ENCODE data around the gene PEX13.

PEX13 gene

DNA sequence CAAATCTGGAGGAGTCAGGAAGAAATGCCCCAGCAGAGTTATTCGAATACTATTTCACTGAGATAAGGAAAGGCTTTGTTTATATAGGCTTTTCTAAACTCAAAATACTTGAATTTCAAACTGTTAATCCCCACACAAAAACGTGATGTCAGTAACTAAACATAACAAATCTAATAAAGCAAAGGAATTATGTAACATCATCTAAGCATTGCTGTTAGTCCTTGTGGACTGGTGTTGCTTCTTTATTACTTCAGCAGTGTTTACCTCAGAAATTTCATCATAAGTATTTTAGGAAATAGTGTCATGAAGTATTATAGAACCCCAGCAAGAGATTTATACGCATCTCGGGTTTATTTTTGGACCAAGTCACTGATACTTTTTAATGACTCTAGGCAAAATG is 28.5 kb downstream of the PEX13 start (continued):
- TF ChIP-seq ZNF138 (tag by site-specific recombination; IDR thresholded peaks at IDR 0.05; ENCODE audit: borderline replicate concordance), result no peak
- TF ChIP-seq ZNF596 (tag by site-specific recombination; IDR thresholded peaks at IDR 0.05), result no peak
- TF ChIP-seq, protein P1, sequence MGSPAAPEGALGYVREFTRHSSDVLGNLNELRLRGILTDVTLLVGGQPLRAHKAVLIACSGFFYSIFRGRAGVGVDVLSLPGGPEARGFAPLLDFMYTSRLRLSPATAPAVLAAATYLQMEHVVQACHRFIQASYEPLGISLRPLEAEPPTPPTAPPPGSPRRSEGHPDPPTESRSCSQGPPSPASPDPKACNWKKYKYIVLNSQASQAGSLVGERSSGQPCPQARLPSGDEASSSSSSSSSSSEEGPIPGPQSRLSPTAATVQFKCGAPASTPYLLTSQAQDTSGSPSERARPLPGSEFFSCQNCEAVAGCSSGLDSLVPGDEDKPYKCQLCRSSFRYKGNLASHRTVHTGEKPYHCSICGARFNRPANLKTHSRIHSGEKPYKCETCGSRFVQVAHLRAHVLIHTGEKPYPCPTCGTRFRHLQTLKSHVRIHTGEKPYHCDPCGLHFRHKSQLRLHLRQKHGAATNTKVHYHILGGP (tag by site-specific recombination; IDR thresholded peaks at IDR 0.05), result peak; percentile 50; the same call in 1 of the 2 replicates
- TF ChIP-seq ZNF274 (IDR thresholded peaks at IDR 0.05; ENCODE audit: low read length), result no peak
- TF ChIP-seq ZNF274 (tag by site-specific recombination; IDR thresholded peaks at IDR 0.05; ENCODE audit: borderline replicate concordance), result no peak
- TF ChIP-seq ZNF518A (tag by site-specific recombination; conservative IDR thresholded peaks at IDR 0.05; ENCODE audit: low read depth), result no peak
- TF ChIP-seq ZNF571 (tag by site-specific recombination; IDR thresholded peaks at IDR 0.05), result no peak
- 0 out of 2 replicates have a peak, but pooled peaks have one; percentile 41 for TF ChIP-seq PATZ1 (tag by site-specific recombination; IDR thresholded peaks at IDR 0.05)
- no peak for TF ChIP-seq FEZF1 (tag by site-specific recombination; IDR thresholded peaks at IDR 0.05)
- TF ChIP-seq TCF7L2 (IDR thresholded peaks at IDR 0.05; ENCODE audit: borderline replicate concordance, low read depth, low read length), result no peak
- no peak for TF ChIP-seq ZNF501 (tag by site-specific recombination; IDR thresholded peaks at IDR 0.05)
- TF ChIP-seq ZNF24 (tag by site-specific recombination; IDR thresholded peaks at IDR 0.05), result 0 out of 2 replicates have a peak, but pooled peaks have one; percentile 63
- 0 out of 2 replicates have a peak, but pooled peaks have one; percentile 33 for TF ChIP-seq KLF16 (tag by site-specific recombination; IDR thresholded peaks at IDR 0.05)
- TF ChIP-seq BCL11A (tag by site-specific recombination; IDR thresholded peaks at IDR 0.05; ENCODE audit: low read depth), result no peak
- TF ChIP-seq ZNF239 (tag by site-specific recombination; IDR thresholded peaks at IDR 0.05), result no peak
- TF ChIP-seq ZNF629 (tag by site-specific recombination; IDR thresholded peaks at IDR 0.05), result peak; percentile 84
- no peak for TF ChIP-seq ZNF354C (tag by site-specific recombination; IDR thresholded peaks at IDR 0.05; ENCODE audit: borderline replicate concordance, low read depth)
- TF ChIP-seq OVOL3 (tag by site-specific recombination; IDR thresholded peaks at IDR 0.05), result no peak
- TF ChIP-seq ZNF707 (tag by site-specific recombination; IDR thresholded peaks at IDR 0.05), result no peak
- peak; percentile 80 for TF ChIP-seq ATF2 (tag by site-specific recombination; IDR thresholded peaks at IDR 0.05; ENCODE audit: low read depth)
- no peak for TF ChIP-seq ZNF350 (tag by site-specific recombination; IDR thresholded peaks at IDR 0.05)
- 0 out of 2 replicates have a peak, but pooled peaks have one; percentile 49 for TF ChIP-seq ZBTB17 (tag by site-specific recombination; IDR thresholded peaks at IDR 0.05)
- TF ChIP-seq ZNF169 (tag by site-specific recombination; IDR thresholded peaks at IDR 0.05), result no peak
- TF ChIP-seq ZNF791 (tag by site-specific recombination; IDR thresholded peaks at IDR 0.05), result no peak
- TF ChIP-seq ZFP69B (tag by site-specific recombination; IDR thresholded peaks at IDR 0.05), result peak; percentile 74; the same call in 1 of the 2 replicates
- no peak for TF ChIP-seq ZNF202 (tag by site-specific recombination; IDR thresholded peaks at IDR 0.05; ENCODE audit: borderline replicate concordance)
- TF ChIP-seq ZNF280D (tag by site-specific recombination; IDR thresholded peaks at IDR 0.05), result no peak
- peak; percentile 64 for TF ChIP-seq ZBTB21 (tag by site-specific recombination; IDR thresholded peaks at IDR 0.05)
- TF ChIP-seq ZNF658 (tag by site-specific recombination; IDR thresholded peaks at IDR 0.05), result no peak
